Measurements from ENCODE around the gene RNU2-1. TPM values are rescaled to one million over a fixed set of nuclear protein-coding genes. Genes with fewer than 3 reads are reported as not detected.

The RNU2-1 gene
- total and polyA plus RNA-seq, 2 experiments from 2014 or later, result 11.2 TPM; not detected in 1

- no peak for TF ChIP-seq ZNF462 (CRISPR knock-in tag; IDR thresholded peaks at IDR 0.05)
- no peak for TF ChIP-seq ZNF114 (CRISPR knock-in tag; IDR thresholded peaks at IDR 0.05)
- no peak for TF ChIP-seq REST (IDR thresholded peaks at IDR 0.05; ENCODE audit: unreplicated experiment)
- no peak for TF ChIP-seq ZNF331 (CRISPR knock-in tag; IDR thresholded peaks at IDR 0.05; ENCODE audit: low read depth)
- no peak for TF ChIP-seq CREB1 (CRISPR knock-in tag; IDR thresholded peaks at IDR 0.05; ENCODE audit: low read depth)
Measured at GRCh38 chr17:43213545-43213944, 20.2 kb downstream of the RNU2-1 start (continued).

Data from GM23338 (cell line).